IgD-negative memory B cell (primary cell): ENCODE measurements around the gene PLCD1. TPM values are rescaled to one million over a fixed set of nuclear protein-coding genes. Genes with fewer than 3 reads are reported as not detected.
A peak's percentile ranks its signal among the peaks of the same experiment; 100 is the strongest.

Source experiments
- H3K27ac Mint-ChIP-seq, 3 donors: one replicate each; pipeline ENCODE4 v1.8.0; 2020 to 2022; ENCODE audit warnings: mild to moderate bottlenecking in 3 of 3, mixed read lengths in 3 of 3, moderate library complexity in 1 of 3
- H3K27me3 Mint-ChIP-seq: one replicate; pipeline ENCODE4 v1.8.0; 2021; ENCODE audit warnings: mixed read lengths
- H3K36me3 Mint-ChIP-seq: one replicate; pipeline ENCODE4 v1.8.0; 2020; ENCODE audit warnings: mild to moderate bottlenecking, mixed read lengths
- H3K4me1 Mint-ChIP-seq, 3 donors: one replicate each; pipeline ENCODE4 v1.8.0; 2020 to 2022; ENCODE audit warnings: mixed read lengths in 3 of 3, mild to moderate bottlenecking in 1 of 3
- H3K4me3 Mint-ChIP-seq, 4 donors: one replicate each; pipeline ENCODE4 v1.8.0; 2020 to 2022; ENCODE audit warnings: mild to moderate bottlenecking in 4 of 4, mixed read lengths in 4 of 4, moderate library complexity in 3 of 4
- H3K9me3 Mint-ChIP-seq, 3 donors: one replicate each; pipeline ENCODE4 v1.8.0; 2020 to 2021; ENCODE audit warnings: mixed read lengths in 3 of 3, mild to moderate bottlenecking in 1 of 3
- polyA plus RNA-seq: library from polyadenylated mRNA; unstranded; fragments of 300-500 nt; fragmentation: Illumina TruSeq; gene quantifications from one replicate; pipeline ENCODE4 v1.2.3, GENCODE V29; 2021

The PLCD1 gene
- polyA plus RNA-seq, 1 donor from 2014 or later = 4.6 TPM

GRCh38 chr3:37968813-37969595 is 60.4 kb downstream of the PLCD1 start:
- no peak overlapping the region for H3K27ac Mint-ChIP-seq
- H3K27me3 Mint-ChIP-seq = peaks cover 4% of the 10 kb centered on the region
- no peaks in the 10 kb centered on the region for H3K9me3 Mint-ChIP-seq
- H3K4me1 Mint-ChIP-seq = no peaks in the 10 kb centered on the region
- no peak overlapping the region for H3K4me3 Mint-ChIP-seq
- no peaks in the 10 kb centered on the region for H3K36me3 Mint-ChIP-seq

- no peaks in the 10 kb centered on the region for H3K4me1 Mint-ChIP-seq
- no peaks in the 10 kb centered on the region for H3K9me3 Mint-ChIP-seq
- H3K4me3 Mint-ChIP-seq = no peak overlapping the region
- H3K27me3 Mint-ChIP-seq = peaks cover 4% of the 10 kb centered on the region
- no peak overlapping the region for H3K27ac Mint-ChIP-seq
- no peaks in the 10 kb centered on the region for H3K36me3 Mint-ChIP-seq
Observed at GRCh38 chr3:37968199-37968598, 61.2 kb downstream of the PLCD1 start.

DNA sequence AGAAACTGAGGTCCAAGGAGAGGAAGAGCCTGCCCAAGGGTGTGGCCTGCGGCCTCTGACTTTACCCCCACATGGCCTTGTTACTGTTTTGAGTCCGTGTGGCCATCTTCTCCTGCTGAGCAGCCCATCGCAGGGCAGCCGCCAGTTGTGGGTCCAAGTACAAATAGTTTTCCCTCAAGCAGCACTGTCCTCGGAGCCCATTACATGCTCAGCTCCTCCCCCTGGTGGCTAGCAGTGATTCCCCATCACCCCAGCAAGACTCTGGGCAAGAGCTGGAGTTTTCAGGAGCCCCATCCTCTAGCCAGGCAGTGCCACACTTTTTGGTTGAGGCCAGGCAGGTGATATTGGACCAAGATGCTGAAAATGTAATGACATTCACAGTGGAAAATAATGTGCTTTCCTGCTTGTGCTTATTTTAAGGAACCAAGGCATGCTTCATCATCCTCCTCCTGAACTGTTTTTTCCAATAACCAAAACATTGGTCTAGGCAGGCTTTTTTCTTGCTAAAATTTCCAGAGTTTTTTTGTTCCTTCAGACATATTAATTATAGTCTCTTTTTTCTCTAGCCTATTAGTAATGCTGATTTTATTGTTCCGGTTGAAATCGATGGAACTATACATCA is 62.1 kb downstream of the PLCD1 start:
- Mint-ChIP-seq H3K4me1 (no peaks in the 10 kb centered on the region), H3K27me3 (peaks cover 4% of the 10 kb centered on the region), H3K36me3 (no peaks in the 10 kb centered on the region), H3K9me3 (no peaks in the 10 kb centered on the region), H3K27ac (no peak overlapping the region), H3K4me3 (no peak overlapping the region)

- Mint-ChIP-seq H3K36me3 (no peaks in the 10 kb centered on the region), H3K27me3 (peaks cover 4% of the 10 kb centered on the region), H3K4me3 (no peak overlapping the region), H3K4me1 (no peaks in the 10 kb centered on the region), H3K9me3 (no peaks in the 10 kb centered on the region), H3K27ac (no peak overlapping the region)
Observed at GRCh38 chr3:37964716-37965115, 64.7 kb downstream of the PLCD1 start.

DNA sequence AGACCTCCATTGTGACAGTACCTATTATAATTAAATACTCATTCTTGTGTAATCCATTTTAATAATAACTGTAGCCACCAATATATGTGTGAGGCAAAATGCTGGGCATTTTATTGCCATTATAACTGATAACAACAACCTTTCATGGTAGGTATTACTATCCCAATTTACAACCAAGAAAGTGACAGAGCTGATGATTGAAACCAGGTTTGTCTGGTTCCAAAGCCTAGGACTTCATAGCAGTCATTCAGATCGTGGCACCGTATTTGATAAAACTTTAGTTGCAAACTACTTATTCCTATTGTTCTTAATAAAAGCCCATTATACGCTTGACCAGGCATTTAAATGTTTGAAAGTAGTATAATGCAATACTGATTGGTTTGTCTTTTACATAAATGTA is 65.3 kb downstream of the PLCD1 start:
- H3K4me1 Mint-ChIP-seq = no peaks in the 10 kb centered on the region
- H3K9me3 Mint-ChIP-seq = no peaks in the 10 kb centered on the region
- no peaks in the 10 kb centered on the region for H3K36me3 Mint-ChIP-seq
- H3K27ac Mint-ChIP-seq = no peak overlapping the region
- peaks cover 4% of the 10 kb centered on the region for H3K27me3 Mint-ChIP-seq
- H3K4me3 Mint-ChIP-seq = no peak overlapping the region

GRCh38 chr3:37963635-37964034 is 65.8 kb downstream of the PLCD1 start:
- Mint-ChIP-seq H3K4me1 (no peaks in the 10 kb centered on the region), H3K27ac (no peak overlapping the region), H3K9me3 (no peaks in the 10 kb centered on the region), H3K36me3 (no peaks in the 10 kb centered on the region), H3K4me3 (no peak overlapping the region), H3K27me3 (peaks cover 4% of the 10 kb centered on the region)

DNA sequence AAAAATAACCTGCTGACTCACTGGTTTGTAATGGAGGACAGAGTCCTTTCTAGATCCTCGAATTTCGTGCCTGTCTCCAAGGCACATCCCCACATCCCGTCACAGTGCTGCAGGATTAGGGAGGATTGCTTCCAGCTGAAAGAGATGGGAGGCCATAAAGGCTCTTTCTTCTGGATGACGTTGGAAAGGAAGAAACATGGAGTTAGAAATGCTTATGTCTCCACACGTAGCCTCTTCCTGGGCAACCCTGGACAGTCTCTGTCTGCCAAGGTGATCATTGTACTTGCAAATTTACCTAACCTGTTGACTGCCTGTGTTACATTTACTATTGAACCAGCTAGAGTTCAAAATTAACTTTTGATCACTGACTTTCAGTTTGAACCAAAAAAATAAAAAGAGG is 66.4 kb downstream of the PLCD1 start:
- Mint-ChIP-seq H3K27ac (no peak overlapping the region), H3K27me3 (peaks cover 4% of the 10 kb centered on the region), H3K4me1 (no peaks in the 10 kb centered on the region), H3K9me3 (no peaks in the 10 kb centered on the region), H3K4me3 (no peak overlapping the region), H3K36me3 (no peaks in the 10 kb centered on the region)

DNA sequence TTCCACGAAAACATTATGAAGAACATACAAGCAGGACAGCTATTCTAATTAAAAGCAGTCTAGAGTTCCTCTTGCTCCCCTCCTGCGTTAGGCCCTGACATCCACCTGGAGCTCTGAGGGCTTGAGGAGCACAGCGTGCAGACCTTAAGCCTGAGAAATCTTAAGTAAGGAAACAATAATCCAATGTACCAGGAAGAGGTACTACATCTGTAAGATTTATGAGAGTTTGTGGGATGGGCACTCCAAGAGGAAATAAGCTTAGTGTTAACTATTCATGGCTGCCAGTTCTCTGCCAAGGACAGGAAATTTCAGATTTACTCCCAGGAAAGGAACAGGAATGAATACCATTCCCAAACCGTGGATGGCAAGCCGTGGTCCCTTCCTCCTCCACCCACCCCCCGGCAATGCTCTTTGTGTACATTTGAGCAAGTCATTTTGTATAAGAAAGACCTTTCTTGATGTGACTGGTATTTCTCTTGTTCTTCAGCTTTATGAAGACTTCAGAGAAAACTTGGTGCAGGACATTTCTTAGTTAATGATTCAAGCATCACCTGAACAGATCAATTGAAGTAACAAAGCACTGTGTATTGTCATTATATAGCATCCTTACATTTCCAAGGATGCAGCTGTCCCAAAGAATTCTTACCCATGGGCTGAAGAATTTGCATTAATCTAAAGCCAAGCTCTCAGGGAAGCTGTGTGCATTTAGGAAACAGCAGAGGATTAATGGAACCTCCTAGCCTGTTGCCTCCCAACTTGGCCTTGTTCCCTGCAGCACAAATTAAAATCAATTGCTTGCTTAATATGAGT is 67.6 kb downstream of the PLCD1 start:
- Mint-ChIP-seq H3K27ac (no peak overlapping the region), H3K4me1 (peaks cover 0 to 5% (median 2%) of the 10 kb centered on the region in 3 donors), H3K27me3 (peaks cover 4% of the 10 kb centered on the region), H3K36me3 (no peaks in the 10 kb centered on the region), H3K9me3 (no peaks in the 10 kb centered on the region), H3K4me3 (no peak overlapping the region)

DNA sequence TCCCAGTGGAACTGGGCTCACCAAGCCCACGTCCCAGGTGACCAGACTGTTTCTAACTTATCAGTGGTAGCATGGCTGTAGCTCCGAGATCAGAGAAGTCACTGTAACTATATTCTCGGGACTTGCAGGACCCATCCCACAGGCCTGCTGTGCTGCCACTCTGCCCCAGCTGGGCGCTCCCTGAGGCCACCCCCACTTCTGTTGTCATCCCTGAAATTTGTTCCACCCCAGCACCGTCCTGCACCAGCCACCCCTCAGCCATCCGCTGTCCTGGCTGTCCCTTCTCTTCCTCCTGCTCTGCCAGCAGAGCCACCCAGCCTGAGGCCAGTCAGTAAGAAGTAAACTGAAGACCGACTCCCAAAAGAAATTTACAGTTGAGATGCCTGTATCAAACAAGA is 71.9 kb downstream of the PLCD1 start:
- Mint-ChIP-seq H3K36me3 (no peaks in the 10 kb centered on the region), H3K4me1 (peaks cover 0 to 9% (median 2%) of the 10 kb centered on the region in 3 donors), H3K27me3 (no peaks in the 10 kb centered on the region)

More for the DNA sequence above, 71.9 kb downstream of the PLCD1 start:
- Mint-ChIP-seq H3K4me3 (peak overlapping the region in 1 of 4 donors; percentile 61), H3K9me3 (peaks cover 0 to under 1% (median 0%) of the 10 kb centered on the region in 3 donors), H3K27ac (peak overlapping the region in 1 of 3 donors; percentile 82)

Other genes with a start within 250 kb of the PLCD1 start
- not detected for gene CTDSPL, start 167.8 kb downstream of the PLCD1 start, polyA plus RNA-seq
- 14.9 TPM for gene VILL, start 38.9 kb downstream of the PLCD1 start, polyA plus RNA-seq
- gene DLEC1, start 9.6 kb upstream of the PLCD1 start, polyA plus RNA-seq = 0.28 TPM
- gene ACAA1, start 107.5 kb upstream of the PLCD1 start, polyA plus RNA-seq = 41.8 TPM
- 83.0 TPM for gene MYD88, start 109.0 kb upstream of the PLCD1 start, polyA plus RNA-seq
- gene OXSR1, start 135.9 kb upstream of the PLCD1 start, polyA plus RNA-seq = 13.0 TPM
- not detected for gene SLC22A13, start 236.2 kb upstream of the PLCD1 start, polyA plus RNA-seq